HUES64 (cell line): ENCODE measurements around the gene ACTMAP.
"Not testable (repeated sequence)": the region's sequence is repeated elsewhere in the genome, so short reads cannot be mapped to it uniquely, and the experiment has no call there.

Experiments used
- H3K27ac ChIP-seq: 2 replicates; pipeline ENCODE4 v1.7.0; 2013; ENCODE audit warnings: low read depth, low read length, inconsistent platforms
- H3K27me3 ChIP-seq: 2 replicates; pipeline ENCODE4 v1.6.1; 2013; ENCODE audit warnings: mild to moderate bottlenecking, low read length; ENCODE audit not compliant: insufficient read depth
- H3K36me3 ChIP-seq: 2 replicates; pipeline ENCODE4 v1.6.1; 2013; ENCODE audit warnings: mild to moderate bottlenecking, low read length; ENCODE audit not compliant: insufficient read depth
- H3K4me1 ChIP-seq: 2 replicates; pipeline ENCODE4 v1.6.1; 2013; ENCODE audit warnings: mild to moderate bottlenecking, low read length, moderate library complexity; ENCODE audit not compliant: insufficient read depth
- H3K4me3 ChIP-seq: 2 replicates; pipeline ENCODE4 v1.5.1; 2013; ENCODE audit warnings: mild to moderate bottlenecking, low read length, moderate library complexity
- H3K9ac ChIP-seq: 2 replicates; pipeline ENCODE4 v1.6.1; 2013; ENCODE audit warnings: mild to moderate bottlenecking, low read depth, low read length
- H3K9me3 ChIP-seq: 2 replicates; pipeline ENCODE4 v1.6.1; 2013; ENCODE audit warnings: low read depth, low read length; ENCODE audit not compliant: insufficient read depth
- WGBS: fragments of 150-250, 120-280 bp; methylation state at CpG from one replicate; pipeline ENCODE4 v1.1.7; 2013; ENCODE audit warnings: missing lambda C conversion rate; 5-methylcytosine and 5-hydroxymethylcytosine counted together

ACTMAP gene

DNA sequence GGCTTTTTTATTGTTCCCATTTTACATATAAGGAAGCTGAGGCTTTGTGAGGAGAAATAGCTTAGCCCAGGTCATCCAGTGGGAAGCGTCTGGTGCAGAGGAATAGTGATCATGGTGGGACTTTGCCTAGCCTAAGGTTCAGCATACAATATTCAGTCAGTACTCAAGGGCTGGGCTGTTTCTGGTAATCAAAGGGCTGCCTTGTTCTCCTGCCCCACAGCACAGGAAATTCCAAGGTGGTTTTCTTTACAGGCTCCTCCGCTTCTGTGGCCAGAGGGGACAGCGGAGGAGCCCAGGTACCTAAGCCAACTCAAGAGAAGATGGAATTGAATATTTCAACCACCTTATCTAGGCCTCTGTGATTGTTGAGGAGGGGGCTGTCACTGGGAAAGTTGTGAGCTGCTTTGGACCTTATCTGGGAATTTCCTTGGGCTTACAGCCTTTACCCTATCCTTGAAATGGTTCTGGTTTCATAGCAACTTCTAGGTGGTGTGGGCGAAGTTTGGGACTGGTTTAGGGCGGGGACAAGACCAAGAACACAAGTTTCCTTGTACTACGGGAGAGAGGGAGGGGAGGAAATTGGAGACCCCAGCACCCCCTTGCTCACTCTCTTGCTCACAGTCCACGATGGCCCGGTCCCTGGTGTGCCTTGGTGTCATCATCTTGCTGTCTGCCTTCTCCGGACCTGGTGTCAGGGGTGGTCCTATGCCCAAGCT lies 24.8 kb upstream of the ACTMAP start, which contains the start of gene MIA:
Gene MIA (plus strand): TSS at position 606 of the 716 bp plus-strand sequence. CDS start 22 bp downstream, at position 628.
- Histone ChIP-seq H3K9ac (no peak within 1 kb of the TSS), H3K36me3 (no peaks in the 10 kb centered on the region), H3K27ac (no peak within 1 kb of the TSS), H3K4me1 (peaks cover 6% of the 10 kb centered on the region; the same call in 1 of the 2 replicates), H3K4me3 (no peak within 1 kb of the TSS), H3K9me3 (no peaks in the 10 kb centered on the region), H3K27me3 (no peaks in the 10 kb centered on the region)
- WGBS = 90% methylated on average over 9 of the region's 9 CpGs

DNA sequence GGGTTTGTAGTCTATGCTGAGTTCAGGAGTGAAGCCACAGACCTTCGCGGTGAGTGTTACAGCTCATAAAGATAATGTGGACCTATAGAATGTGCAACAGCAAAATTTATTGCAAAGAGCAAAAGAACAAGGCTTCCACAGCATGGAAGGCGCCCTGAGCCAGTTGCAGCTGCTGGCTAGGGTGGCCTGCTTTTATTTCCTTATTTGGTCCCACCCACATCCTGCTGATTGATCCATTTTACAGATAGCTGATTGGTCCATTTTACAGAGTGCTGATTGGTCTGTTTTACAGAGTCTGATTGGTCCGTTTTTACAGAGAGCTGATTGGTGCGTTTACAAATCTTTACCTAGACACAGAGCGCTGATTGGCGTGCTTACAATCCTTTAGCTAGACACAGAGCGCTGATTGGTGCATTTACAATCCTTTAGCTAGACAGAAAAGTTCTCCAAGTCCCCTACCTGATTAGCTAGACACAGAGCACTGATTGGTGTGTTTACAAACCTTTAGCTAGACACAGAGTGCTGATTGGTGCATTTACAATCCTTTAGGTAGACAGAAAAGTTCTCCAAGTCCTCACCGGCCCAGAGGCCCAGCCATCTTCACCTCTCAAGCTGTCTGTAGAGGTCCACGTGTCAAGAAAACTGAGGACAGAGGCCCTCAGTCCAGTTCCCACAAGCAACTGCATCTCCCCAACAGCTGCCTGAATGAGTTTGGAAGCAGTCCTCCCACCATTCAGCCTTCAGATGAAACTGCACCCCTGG lies 21.0 kb upstream of the ACTMAP start:
- not testable (repeated sequence) for H3K4me3 ChIP-seq, H3K36me3 ChIP-seq, H3K9me3 ChIP-seq, H3K9ac ChIP-seq, H3K27ac ChIP-seq, H3K27me3 ChIP-seq, H3K4me1 ChIP-seq
- 94% methylated on average over 10 of the region's 10 CpGs for WGBS

DNA sequence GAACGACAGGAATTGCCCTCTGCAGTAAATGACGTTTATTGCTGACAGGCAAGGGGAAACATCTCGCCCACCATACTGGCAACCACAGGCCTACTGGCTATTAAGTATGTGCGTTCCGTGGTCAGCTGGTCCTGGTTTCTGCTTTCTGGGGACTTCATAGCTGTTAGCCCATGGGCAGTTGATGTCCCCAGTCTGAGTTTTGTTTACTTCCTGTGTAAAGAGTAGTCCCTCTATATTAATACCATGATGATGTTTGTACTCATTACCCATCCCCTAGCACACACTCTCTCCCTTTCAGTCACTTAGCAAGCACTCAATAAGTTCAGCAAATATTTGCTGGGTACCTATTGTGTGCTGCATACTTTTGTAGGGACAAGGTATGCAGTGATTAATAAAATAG lies 18.6 kb upstream of the ACTMAP start:
- peaks cover 31% of the 10 kb centered on the region for H3K36me3 ChIP-seq
- H3K9ac ChIP-seq = no peak overlapping the region
- H3K27me3 ChIP-seq = no peaks in the 10 kb centered on the region
- 92% methylated on average over 5 of the region's 5 CpGs for WGBS
- H3K9me3 ChIP-seq = no peaks in the 10 kb centered on the region
- no peak overlapping the region for H3K27ac ChIP-seq
- H3K4me3 ChIP-seq = no peak overlapping the region
- no peaks in the 10 kb centered on the region for H3K4me1 ChIP-seq

DNA sequence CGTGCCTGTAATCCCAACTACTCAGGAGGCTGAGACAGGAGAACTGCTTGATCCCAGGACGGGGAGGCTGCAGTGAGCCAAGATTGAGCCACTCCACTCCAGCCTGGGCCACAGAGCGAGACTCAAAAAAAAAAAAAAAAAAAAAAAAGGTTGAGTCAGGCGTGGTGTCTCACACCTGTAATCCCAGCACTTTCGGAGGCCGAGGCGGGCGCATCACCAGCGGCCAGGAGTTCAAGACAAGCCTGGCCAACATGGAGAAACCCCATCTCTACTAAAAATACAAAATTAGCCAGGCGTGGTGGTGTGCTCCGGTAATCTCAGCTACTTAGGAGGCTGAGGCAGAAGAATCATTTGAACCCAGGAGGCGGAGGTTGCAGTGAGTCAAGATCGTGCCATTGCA lies 16.1 kb upstream of the ACTMAP start:
- H3K36me3 ChIP-seq = peaks cover 56% of the 10 kb centered on the region
- H3K27me3 ChIP-seq, H3K4me3 ChIP-seq, H3K4me1 ChIP-seq, H3K27ac ChIP-seq, H3K9ac ChIP-seq, H3K9me3 ChIP-seq: not testable (repeated sequence)
- 94% methylated on average over 13 of the region's 13 CpGs for WGBS

DNA sequence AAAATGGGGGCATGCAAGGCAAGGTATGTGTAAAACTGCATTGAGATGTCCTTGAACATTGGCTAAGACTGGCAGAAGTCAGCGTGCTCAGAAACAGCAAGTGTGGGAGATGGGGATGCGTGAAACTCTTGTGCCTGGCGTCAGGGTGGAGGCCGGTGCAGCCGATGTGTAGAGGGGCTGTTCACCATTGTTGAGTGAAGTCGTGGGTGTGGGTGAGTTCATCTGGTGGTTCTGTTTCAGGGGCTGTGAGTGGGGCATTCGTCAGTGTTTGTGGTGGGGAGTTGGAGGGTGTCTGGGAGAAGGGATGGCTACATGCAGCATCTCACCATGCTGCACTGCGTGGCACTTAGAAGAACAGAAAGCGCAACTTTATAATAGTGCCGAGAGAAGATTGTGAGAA lies 13.7 kb upstream of the ACTMAP start:
- 95% methylated on average over 10 of the region's 10 CpGs for WGBS
- peaks cover 80% of the 10 kb centered on the region for H3K36me3 ChIP-seq

DNA sequence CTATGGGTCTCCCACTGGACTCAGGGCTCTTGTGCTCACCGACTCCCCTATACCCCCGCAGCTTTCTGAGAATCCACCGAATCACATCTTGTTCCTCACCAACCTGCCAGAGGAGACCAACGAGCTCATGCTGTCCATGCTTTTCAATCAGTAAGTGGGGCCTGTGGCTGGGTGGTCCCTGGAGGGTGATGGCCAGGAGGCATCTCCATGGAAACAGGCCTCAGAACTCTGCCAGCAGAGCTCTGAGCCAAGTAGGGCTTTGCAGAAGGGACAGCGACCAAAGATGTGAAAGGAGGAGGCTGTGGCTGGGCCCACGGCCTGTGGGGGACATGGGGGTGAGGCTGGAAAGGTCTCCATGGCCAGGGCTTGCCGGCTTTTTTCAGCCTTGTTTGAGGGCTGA lies 13.2 kb upstream of the ACTMAP start:
- no peaks in the 10 kb centered on the region for H3K4me1 ChIP-seq
- H3K27ac ChIP-seq = no peak overlapping the region
- no peak overlapping the region for H3K4me3 ChIP-seq
- no peak overlapping the region for H3K9ac ChIP-seq
- 96% methylated on average over 7 of the region's 7 CpGs for WGBS
- no peaks in the 10 kb centered on the region for H3K27me3 ChIP-seq
- H3K9me3 ChIP-seq = no peaks in the 10 kb centered on the region
- peaks cover 83% of the 10 kb centered on the region for H3K36me3 ChIP-seq

More for the DNA sequence above, 13.7 kb upstream of the ACTMAP start:
- no peaks in the 10 kb centered on the region for H3K4me1 ChIP-seq
- no peak overlapping the region for H3K27ac ChIP-seq
- no peak overlapping the region for H3K4me3 ChIP-seq
- no peaks in the 10 kb centered on the region for H3K27me3 ChIP-seq
- no peaks in the 10 kb centered on the region for H3K9me3 ChIP-seq
- no peak overlapping the region for H3K9ac ChIP-seq

DNA sequence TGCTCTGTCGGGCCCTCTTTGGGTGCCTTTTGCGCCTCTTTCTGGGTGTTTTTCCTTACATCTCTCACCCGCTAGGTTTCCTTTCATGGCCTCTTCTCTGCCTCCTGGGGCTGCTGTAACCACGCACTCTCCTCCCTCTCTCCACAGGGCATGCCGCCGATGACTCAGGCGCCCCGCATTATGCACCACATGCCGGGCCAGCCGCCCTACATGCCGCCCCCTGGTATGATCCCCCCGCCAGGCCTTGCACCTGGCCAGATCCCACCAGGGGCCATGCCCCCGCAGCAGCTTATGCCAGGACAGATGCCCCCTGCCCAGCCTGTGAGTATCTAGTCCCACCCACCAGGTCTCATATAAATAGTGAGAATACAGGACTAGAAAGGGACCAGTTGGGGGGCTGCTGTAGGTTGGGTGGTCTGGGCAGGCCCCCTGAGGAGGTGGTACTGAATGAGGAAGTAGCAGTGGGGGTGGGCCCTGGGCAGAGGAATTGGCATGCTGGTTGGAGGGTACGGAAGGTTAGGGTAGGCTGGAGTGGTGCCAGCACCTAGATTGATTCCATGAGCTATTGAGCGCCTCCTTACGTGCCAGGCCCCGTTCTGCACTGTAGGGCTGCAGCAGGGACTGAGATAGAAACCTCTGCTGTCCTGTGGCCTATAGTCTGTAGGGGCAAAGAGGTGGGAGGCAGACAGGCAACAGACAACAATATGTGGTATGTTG lies 12.6 kb upstream of the ACTMAP start:
- Histone ChIP-seq H3K27me3 (no peaks in the 10 kb centered on the region), H3K9ac (no peak overlapping the region), H3K36me3 (peaks cover 89% of the 10 kb centered on the region), H3K4me1 (no peaks in the 10 kb centered on the region), H3K27ac (no peak overlapping the region), H3K4me3 (no peak overlapping the region), H3K9me3 (no peaks in the 10 kb centered on the region)
- 93% methylated on average over 17 of the region's 17 CpGs for WGBS

DNA sequence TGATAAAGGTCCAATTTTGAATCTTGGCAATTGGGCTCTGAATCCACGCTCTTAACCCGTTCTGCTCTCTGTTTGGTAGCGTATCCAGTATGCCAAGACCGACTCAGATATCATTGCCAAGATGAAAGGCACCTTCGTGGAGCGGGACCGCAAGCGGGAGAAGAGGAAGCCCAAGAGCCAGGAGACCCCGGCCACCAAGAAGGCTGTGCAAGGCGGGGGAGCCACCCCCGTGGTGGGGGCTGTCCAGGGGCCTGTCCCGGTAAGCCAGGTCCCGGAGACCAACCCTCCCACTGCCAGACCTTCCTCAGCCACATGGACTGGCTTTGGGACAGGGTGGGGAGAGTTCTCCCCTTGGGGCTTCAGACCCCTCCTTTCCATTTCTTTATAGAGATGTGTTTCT lies 9.1 kb upstream of the ACTMAP start:
- WGBS = 98% methylated on average over 13 of the region's 13 CpGs
- Histone ChIP-seq H3K9ac (no peak overlapping the region), H3K27me3 (no peaks in the 10 kb centered on the region), H3K4me1 (no peaks in the 10 kb centered on the region), H3K36me3 (peaks cover 96% of the 10 kb centered on the region), H3K4me3 (no peak overlapping the region), H3K27ac (no peak overlapping the region), H3K9me3 (no peaks in the 10 kb centered on the region)

DNA sequence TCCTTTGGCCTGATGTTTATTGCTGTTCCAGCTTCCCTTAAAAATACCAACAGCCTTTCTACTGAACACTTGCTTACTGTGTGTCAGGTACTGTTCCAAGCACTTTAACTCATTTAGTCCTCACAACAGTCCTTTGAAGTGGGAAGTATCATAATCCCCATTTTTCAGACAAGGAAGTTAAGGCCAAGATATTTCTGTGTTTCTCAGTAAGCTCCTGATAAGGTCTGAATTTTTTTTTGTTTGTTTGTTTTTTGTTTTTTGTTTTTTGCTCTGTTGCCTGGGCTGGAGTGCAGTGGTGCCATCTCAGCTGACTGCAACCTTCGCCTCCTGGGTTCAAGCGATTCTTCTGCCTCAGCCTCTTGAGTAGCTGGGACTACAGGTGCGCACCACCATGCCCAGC lies 8.2 kb upstream of the ACTMAP start:
- Histone ChIP-seq H3K9ac (no peak overlapping the region), H3K27ac (no peak overlapping the region), H3K4me1 (no peaks in the 10 kb centered on the region), H3K4me3 (no peak overlapping the region), H3K36me3 (peaks cover 90% of the 10 kb centered on the region), H3K9me3 (no peaks in the 10 kb centered on the region), H3K27me3 (no peaks in the 10 kb centered on the region)
- 96% methylated on average over 3 of the region's 3 CpGs for WGBS

DNA sequence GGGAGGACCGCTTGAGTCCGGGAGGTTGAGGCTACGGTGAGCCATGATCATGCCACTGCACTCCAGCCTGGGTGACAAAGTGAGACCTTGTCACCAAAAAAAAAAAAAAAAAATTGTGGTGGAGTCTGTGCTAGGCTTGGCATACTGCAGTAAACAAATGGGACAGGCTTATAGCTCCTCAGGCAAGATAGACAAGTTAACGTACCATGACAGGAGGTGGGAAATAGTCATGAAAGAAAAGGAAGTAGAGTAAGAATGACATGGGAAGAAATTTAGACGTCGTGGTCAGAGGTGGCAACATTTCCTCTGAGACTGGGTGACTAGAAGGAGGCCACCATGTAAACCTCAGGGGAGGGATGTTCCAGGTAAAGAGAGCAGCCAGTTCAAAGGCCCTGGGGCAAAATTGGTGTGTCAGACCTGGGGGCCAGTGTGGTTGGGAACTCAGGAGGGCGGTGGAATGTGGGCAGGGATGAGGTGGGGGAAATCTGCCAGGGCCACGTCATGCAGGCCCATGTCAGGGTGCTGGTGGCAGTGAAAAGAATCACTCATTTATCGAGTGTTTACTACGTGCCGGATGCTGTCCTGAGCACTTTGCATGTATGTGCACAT lies 6.3 kb upstream of the ACTMAP start:
- H3K4me1 ChIP-seq = no peaks in the 10 kb centered on the region; the same call in 1 of the 2 replicates
- H3K36me3 ChIP-seq = peaks cover 81% of the 10 kb centered on the region

DNA sequence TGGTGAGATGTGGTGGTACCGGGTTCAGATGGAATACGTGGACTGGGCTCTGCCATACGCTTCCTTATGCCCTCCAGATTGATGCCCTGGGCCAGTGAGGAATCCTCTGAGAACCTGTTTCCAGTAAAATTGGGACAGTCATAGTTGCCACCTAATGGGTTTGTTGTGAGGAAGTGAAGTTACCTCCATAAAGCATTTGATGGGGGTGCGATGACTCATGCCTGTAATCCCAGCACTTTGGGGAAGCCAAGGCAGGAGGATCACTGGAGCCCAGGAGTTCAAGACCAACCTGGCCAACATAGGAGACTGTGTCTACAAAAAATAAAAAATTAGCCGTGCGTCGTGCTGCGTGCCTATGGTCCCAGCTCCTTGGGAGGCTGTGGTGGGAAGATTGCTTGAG lies 5.5 kb upstream of the ACTMAP start:
- Histone ChIP-seq H3K36me3 (peaks cover 73% of the 10 kb centered on the region), H3K4me3 (no peak overlapping the region), H3K4me1 (no peaks in the 10 kb centered on the region; the same call in 1 of the 2 replicates), H3K9me3 (no peaks in the 10 kb centered on the region), H3K27ac (no peak overlapping the region), H3K27me3 (no peaks in the 10 kb centered on the region), H3K9ac (no peak overlapping the region)
- 97% methylated on average over 8 of the region's 8 CpGs for WGBS

More for the DNA sequence above, 6.3 kb upstream of the ACTMAP start:
- Histone ChIP-seq H3K9me3 (no peaks in the 10 kb centered on the region), H3K27me3 (no peaks in the 10 kb centered on the region), H3K9ac (no peak overlapping the region), H3K4me3 (no peak overlapping the region), H3K27ac (no peak overlapping the region)
- WGBS = 93% methylated on average over 10 of the region's 11 CpGs
